Kidney (tissue), 14 donors: Measurements from ENCODE around the gene WASF2. TPM values are rescaled to one million over a fixed set of nuclear protein-coding genes. Genes with fewer than 3 reads are reported as not detected.

Experiments used
- DNase-seq, 5 donors: peaks; one replicate each; pipeline ENCODE4 v3.0.0-alpha.2; 2013 to 2020
- FAIRE-seq: peaks from 2 replicates; lab custom pipeline; 2012; peaks lifted over from hg19 to GRCh38; lab: Jason Lieb, UNC
- H3K27ac ChIP-seq, 2 donors: one replicate each; pipeline ENCODE4 v1.7.0; 2013; ENCODE audit warnings: low read depth in 2 of 2, low read length in 2 of 2, inconsistent platforms in 1 of 2
- H3K27me3 ChIP-seq: one replicate; pipeline ENCODE4 v1.7.1; 2013; ENCODE audit warnings: low read length, inconsistent platforms; ENCODE audit not compliant: control insufficient read depth, insufficient read depth
- H3K36me3 ChIP-seq, 3 donors: one replicate each; pipeline versions ENCODE4 v1.7.0 to v1.7.1; 2013; ENCODE audit warnings: low read length in 3 of 3, control low read depth in 1 of 3, inconsistent platforms in 1 of 3; ENCODE audit not compliant: insufficient read depth in 3 of 3, control insufficient read depth in 2 of 3
- H3K4me1 ChIP-seq, 3 donors: one replicate each; pipeline versions ENCODE4 v1.7.0 to v1.7.1; 2013; ENCODE audit warnings: low read length in 3 of 3, inconsistent platforms in 1 of 3, low read depth in 1 of 3; ENCODE audit not compliant: control insufficient read depth in 2 of 3, insufficient read depth in 2 of 3
- H3K4me3 ChIP-seq, 3 donors: one replicate each; pipeline versions ENCODE4 v1.7.0 to v1.8.1; 2013; ENCODE audit warnings: low read length in 3 of 3, control low read depth in 1 of 3, inconsistent platforms in 1 of 3
- H3K9ac ChIP-seq, 3 donors: one replicate each; pipeline versions ENCODE4 v1.7.0 to v1.7.1; 2013; ENCODE audit warnings: low read length in 3 of 3, control low read depth in 1 of 3, inconsistent platforms in 1 of 3
- H3K9me3 ChIP-seq, 3 donors: one replicate each; pipeline versions ENCODE4 v1.7.0 to v1.7.1; 2013; ENCODE audit warnings: low read length in 3 of 3, control low read depth in 1 of 3, inconsistent platforms in 1 of 3; ENCODE audit not compliant: control insufficient read depth in 2 of 3, insufficient read depth in 1 of 3
- CTCF ChIP-seq: IDR thresholded peaks from 3 replicates; pipeline ENCODE4 v1.5.1; 2012; ENCODE audit warnings: mild to moderate bottlenecking, moderate library complexity, borderline replicate concordance; ENCODE audit not compliant: insufficient read depth; ENCODE audit errors: extremely low read depth
- intact Hi-C: fragments of 100-400 bp; cut with DNase I; formaldehyde crosslinking; loops from one replicate; pipeline ENCODE4 v1.11.1; 2022
- polyA plus RNA-seq: library from polyadenylated mRNA; stranded (reverse); fragments of 350-450 nt; fragmentation: Illumina TruSeq; extraction: RNeasy Lipid Tissue Mini Kit (QIAGEN cat#74804); gene quantifications from one replicate; pipeline ENCODE4 v1.2.3, GENCODE V29; 2014; ENCODE audit warnings: low read depth, low replicate concordance; ENCODE audit not compliant: insufficient read depth
- total RNA-seq: library from RNA; stranded (reverse); fragmentation: NEBNext Ultra II Directional; extraction: Animal tissue kit (Norgen Biotek cat#: 25700); gene quantifications from one replicate; pipeline ENCODE4 v1.2.1, GENCODE V29; 2021
- donor health status: control.
- donor health status: control.
- donor health status: control.
- donor health status: control.
- donor health status: control.
- donor health status: DM: yes; HTN: yes; CAD: no.
- donor health status: Normal renal cell carcinoma (clear cell type).

WASF2 gene
- total and polyA plus RNA-seq, 2 donors from 2014 or later, result 23.9 to 159 TPM

GRCh38 chr1:27361044-27361402 is 128.9 kb downstream of the WASF2 start:
- intact Hi-C loops, result no loop called here
- DNase-seq (peak in 1 of 5 donors; percentile 70), FAIRE-seq (no peak)
- Histone ChIP-seq H3K9me3 (no peaks in the 10 kb centered on the region), H3K4me3 (no peak overlapping the region), H3K36me3 (peaks cover 0 to 20% (median 11%) of the 10 kb centered on the region in 3 donors), H3K27ac (no peak overlapping the region), H3K9ac (no peak overlapping the region), H3K27me3 (no peaks in the 10 kb centered on the region), H3K4me1 (peaks cover 0 to 16% (median 6%) of the 10 kb centered on the region in 3 donors)
- no peak for TF ChIP-seq CTCF

- Histone ChIP-seq H3K9me3 (no peaks in the 10 kb centered on the region), H3K27ac (no peak overlapping the region), H3K4me1 (peaks cover 0 to 16% (median 6%) of the 10 kb centered on the region in 3 donors), H3K9ac (peak overlapping the region in 1 of 3 donors; percentile 12), H3K4me3 (no peak overlapping the region), H3K36me3 (peaks cover 0 to 20% (median 15%) of the 10 kb centered on the region in 3 donors), H3K27me3 (no peaks in the 10 kb centered on the region)
- intact Hi-C loops, result no loop called here
- no peak for TF ChIP-seq CTCF
- no peak for FAIRE-seq
- peak in 3 of 5 donors; percentile 43 to 81 (median 77) for DNase-seq
Measured at GRCh38 chr1:27360159-27361043, 129.6 kb downstream of the WASF2 start.

- no peak overlapping the region for H3K27ac ChIP-seq
- peak overlapping the region in 1 of 3 donors; percentile 12 for H3K9ac ChIP-seq
- H3K4me3 ChIP-seq, result no peak overlapping the region
- H3K27me3 ChIP-seq, result no peaks in the 10 kb centered on the region
- peaks cover 0 to 20% (median 15%) of the 10 kb centered on the region in 3 donors for H3K36me3 ChIP-seq
- DNase-seq (peak in 1 of 5 donors; percentile 55), FAIRE-seq (no peak)
- no peak for TF ChIP-seq CTCF
- no peaks in the 10 kb centered on the region for H3K9me3 ChIP-seq
- intact Hi-C loops, result no loop called here
- H3K4me1 ChIP-seq, result peaks cover 0 to 11% (median under 1%) of the 10 kb centered on the region in 3 donors
Measured at GRCh38 chr1:27359822-27360158, 130.2 kb downstream of the WASF2 start.
